ENCODE data around the gene CD48.

The CD48 gene

DNA sequence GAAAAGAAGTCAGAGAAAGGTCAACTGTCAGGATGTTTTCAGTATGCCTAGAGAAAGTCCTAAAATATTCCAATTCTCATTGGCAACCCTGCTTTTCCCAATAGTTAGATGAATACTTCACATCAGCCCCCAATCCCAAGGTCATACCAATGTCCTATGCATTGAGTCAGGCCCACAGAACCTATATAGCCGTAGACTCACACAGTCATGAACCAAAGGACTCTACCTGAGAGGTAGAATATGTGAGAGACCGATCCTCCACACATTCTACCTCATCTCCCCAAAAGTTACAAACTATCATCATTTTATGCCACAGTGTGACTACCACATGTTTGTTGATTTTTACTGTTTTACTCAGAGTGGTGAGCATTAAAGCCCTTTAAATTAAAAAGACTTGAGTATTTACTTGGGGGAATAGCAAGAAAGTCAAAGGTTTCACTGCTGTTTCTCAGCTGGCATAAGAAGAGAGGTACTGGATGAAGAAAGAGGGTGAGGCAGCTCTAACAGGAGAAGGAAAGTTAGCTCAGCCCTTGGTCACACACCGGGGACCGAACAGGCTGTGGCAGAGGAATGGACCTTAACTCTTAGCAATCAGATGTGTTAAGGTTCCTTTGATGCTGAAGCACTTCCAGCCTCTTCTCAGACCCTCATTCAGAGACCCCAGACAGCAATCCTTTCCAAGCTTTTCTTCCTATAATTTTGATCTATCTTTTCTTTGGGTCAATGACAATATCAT is 937 bp downstream of the CD48 start:
- no peak overlapping the region for H3K27ac ChIP-seq

DNA sequence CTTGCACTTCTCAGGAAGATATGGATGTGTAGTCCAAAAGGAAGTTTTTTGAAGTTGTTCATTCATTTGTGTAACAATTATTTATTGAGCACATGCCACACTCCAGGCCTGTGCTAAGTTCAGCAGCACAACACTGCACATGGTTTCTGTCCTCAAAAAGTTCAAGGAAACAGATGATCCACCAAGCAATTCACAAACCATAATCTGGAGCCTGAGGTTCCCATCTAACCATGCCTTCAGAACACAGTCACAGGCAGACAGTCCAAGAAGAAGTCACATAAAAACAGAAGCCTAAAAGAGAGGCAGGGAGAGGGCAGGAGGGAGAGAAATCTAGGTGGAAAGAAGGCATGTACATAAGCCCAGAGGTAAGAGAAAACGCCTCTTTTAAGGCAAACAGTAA is 1.9 kb downstream of the CD48 start:
- Histone ChIP-seq H3K4me1 (no peaks in the 10 kb centered on the region), H3K4me2 (ENCODE audit: low read length) (no peak overlapping the region), H2AFZ (no peak overlapping the region), H3K4me3 (ENCODE audit: low read depth, low read length) (no peak overlapping the region), H3K79me2 (no peaks in the 10 kb centered on the region), H3K27ac (no peak overlapping the region), H3K27me3 (ENCODE audit: control insufficient read depth, insufficient read depth, low read length) (no peaks in the 10 kb centered on the region), H3K36me3 (ENCODE audit: control insufficient read depth, insufficient read depth, low read length) (no peaks in the 10 kb centered on the region), H3K9ac (no peak overlapping the region), H3K9me3 (ENCODE audit: control insufficient read depth, low read length) (no peaks in the 10 kb centered on the region)
- TF ChIP-seq, protein P1, sequence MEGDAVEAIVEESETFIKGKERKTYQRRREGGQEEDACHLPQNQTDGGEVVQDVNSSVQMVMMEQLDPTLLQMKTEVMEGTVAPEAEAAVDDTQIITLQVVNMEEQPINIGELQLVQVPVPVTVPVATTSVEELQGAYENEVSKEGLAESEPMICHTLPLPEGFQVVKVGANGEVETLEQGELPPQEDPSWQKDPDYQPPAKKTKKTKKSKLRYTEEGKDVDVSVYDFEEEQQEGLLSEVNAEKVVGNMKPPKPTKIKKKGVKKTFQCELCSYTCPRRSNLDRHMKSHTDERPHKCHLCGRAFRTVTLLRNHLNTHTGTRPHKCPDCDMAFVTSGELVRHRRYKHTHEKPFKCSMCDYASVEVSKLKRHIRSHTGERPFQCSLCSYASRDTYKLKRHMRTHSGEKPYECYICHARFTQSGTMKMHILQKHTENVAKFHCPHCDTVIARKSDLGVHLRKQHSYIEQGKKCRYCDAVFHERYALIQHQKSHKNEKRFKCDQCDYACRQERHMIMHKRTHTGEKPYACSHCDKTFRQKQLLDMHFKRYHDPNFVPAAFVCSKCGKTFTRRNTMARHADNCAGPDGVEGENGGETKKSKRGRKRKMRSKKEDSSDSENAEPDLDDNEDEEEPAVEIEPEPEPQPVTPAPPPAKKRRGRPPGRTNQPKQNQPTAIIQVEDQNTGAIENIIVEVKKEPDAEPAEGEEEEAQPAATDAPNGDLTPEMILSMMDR (IDR thresholded peaks at IDR 0.05): no peak

More for the DNA sequence above, 937 bp downstream of the CD48 start:
- Histone ChIP-seq H3K4me3 (ENCODE audit: low read depth, low read length) (no peak overlapping the region), H3K4me1 (no peaks in the 10 kb centered on the region), H3K9me3 (ENCODE audit: control insufficient read depth, low read length) (no peaks in the 10 kb centered on the region), H2AFZ (no peak overlapping the region), H3K27me3 (ENCODE audit: control insufficient read depth, insufficient read depth, low read length) (no peaks in the 10 kb centered on the region), H3K4me2 (ENCODE audit: low read length) (no peak overlapping the region), H3K9ac (no peak overlapping the region), H3K79me2 (no peaks in the 10 kb centered on the region), H3K36me3 (ENCODE audit: control insufficient read depth, insufficient read depth, low read length) (no peaks in the 10 kb centered on the region)
- TF ChIP-seq, protein P1 (IDR thresholded peaks at IDR 0.05): no peak

DNA sequence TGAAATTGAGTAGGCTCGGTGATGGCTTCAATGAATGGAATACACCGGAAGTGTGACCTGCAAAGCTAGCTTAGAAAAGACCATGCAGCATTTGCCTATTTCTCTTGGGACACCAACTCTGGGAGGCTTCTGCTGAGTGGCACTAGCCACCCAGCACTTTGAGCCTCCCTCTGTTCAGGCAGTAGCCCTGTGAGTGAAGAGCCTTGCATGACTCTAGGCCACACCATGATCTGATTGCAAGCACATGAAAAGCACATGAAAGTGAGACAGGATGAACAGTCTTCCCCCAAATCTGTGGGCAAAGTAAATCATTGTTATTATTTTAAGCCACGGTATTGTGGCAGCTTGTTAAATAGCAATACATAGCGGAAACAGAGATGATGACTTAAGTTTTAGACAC is 2.8 kb downstream of the CD48 start:
- no peak overlapping the region for H3K27ac ChIP-seq
- no peaks in the 10 kb centered on the region for H3K4me1 ChIP-seq
- H3K9me3 ChIP-seq (ENCODE audit: control insufficient read depth, low read length): no peaks in the 10 kb centered on the region
- H3K4me2 ChIP-seq (ENCODE audit: low read length): no peak overlapping the region
- TF ChIP-seq, protein P1 (IDR thresholded peaks at IDR 0.05): no peak
- no peak overlapping the region for H3K9ac ChIP-seq
- H3K4me3 ChIP-seq (ENCODE audit: low read depth, low read length): no peak overlapping the region
- H2AFZ ChIP-seq: no peak overlapping the region
- H3K27me3 ChIP-seq (ENCODE audit: control insufficient read depth, insufficient read depth, low read length): no peaks in the 10 kb centered on the region
- no peaks in the 10 kb centered on the region for H3K79me2 ChIP-seq
- H3K36me3 ChIP-seq (ENCODE audit: control insufficient read depth, insufficient read depth, low read length): no peaks in the 10 kb centered on the region

DNA sequence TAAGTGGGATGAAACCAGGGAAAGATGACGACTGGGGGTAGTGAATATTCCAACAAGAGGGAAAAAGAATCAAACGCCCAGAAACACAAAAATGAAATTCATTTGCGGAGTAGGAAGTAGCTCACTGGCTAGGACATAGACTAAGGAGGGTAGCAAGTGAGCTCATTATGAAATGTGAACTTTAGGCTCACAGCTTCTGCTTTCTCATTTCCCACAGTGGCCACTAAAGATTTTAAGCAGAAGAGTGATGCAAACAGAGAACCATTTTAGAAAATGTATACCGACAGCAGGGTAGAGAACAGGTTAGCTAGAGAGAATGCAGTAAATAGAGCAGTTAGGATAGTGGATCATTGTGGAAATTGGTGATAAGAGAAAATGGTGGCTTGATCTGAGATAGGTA is 3.5 kb downstream of the CD48 start:
- Histone ChIP-seq H3K27me3 (ENCODE audit: control insufficient read depth, insufficient read depth, low read length) (no peaks in the 10 kb centered on the region), H3K9ac (no peak overlapping the region), H3K4me3 (ENCODE audit: low read depth, low read length) (no peak overlapping the region), H3K4me2 (ENCODE audit: low read length) (no peak overlapping the region), H2AFZ (no peak overlapping the region), H3K79me2 (no peaks in the 10 kb centered on the region), H3K9me3 (ENCODE audit: control insufficient read depth, low read length) (no peaks in the 10 kb centered on the region), H3K4me1 (no peaks in the 10 kb centered on the region), H3K27ac (no peak overlapping the region), H3K36me3 (ENCODE audit: control insufficient read depth, insufficient read depth, low read length) (no peaks in the 10 kb centered on the region)
- TF ChIP-seq, protein P1 (IDR thresholded peaks at IDR 0.05): no peak
